NCI-H510A treated with DMSO at 0.1 percent for 48 hours (cell line): ENCODE results near the gene CYP24A1.

Source experiments
- DNase-seq: peaks from one replicate; lab custom pipeline; 2025; lab: John Stamatoyannopoulos, UW

CYP24A1 gene

DNA sequence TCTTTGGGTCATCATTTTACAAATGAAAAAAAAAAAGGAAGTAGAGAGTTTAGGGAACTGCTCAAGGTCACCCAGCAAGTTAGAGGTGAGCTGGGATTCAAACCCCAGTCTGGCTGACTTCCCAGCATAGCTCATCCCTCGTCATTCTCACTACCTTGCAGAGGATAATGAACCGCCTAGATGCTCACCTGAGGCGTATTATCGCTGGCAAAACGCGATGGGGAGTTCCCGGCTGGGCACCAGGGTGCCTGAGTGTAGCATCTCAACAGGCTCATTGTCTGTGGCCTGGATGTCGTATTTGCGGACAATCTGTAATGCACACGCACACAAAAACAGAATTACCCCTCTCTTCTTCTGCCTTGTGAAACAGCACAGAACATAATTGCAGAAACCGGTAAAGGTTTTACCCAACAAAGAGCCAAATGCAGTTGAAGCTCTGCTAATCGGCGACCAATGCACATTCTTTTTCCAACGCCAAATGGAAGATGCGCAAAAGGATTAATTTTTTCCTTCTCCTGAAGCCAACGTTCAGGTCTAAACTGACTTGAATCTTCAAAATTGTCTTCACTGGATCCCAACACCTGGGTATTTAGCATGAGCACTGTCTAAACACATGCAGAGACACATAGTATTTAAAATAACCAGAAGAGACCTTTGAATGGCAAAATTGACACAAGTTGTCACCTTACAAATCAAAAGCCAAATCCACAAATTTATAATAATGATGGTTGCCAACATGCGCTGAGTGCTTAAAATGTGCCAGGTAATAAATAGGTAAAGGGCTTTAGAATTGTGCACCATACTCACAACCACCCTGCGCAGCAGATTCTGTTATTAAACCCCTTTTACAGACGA lies 16.6 kb downstream of the CYP24A1 start:
- no peak for DNase-seq

DNA sequence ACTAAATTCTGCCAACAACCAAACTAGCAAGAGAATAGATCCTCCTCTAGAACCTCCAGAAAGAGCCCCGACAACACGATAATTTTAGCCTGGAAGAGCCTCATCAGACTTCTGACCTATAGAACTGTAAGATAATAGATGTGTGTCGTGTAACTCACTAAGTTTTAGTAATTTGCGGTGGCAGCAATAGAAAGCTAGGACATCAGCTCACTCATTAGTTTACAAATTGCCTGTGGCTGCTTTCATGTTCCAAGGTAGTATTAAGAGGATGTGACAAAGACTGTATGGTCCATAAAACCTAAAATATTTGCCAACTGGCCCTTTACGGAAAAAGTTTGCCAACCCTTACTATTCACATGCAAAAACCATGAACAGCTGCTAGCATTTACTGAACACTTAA lies 17.3 kb downstream of the CYP24A1 start:
- DNase-seq: no peak

DNA sequence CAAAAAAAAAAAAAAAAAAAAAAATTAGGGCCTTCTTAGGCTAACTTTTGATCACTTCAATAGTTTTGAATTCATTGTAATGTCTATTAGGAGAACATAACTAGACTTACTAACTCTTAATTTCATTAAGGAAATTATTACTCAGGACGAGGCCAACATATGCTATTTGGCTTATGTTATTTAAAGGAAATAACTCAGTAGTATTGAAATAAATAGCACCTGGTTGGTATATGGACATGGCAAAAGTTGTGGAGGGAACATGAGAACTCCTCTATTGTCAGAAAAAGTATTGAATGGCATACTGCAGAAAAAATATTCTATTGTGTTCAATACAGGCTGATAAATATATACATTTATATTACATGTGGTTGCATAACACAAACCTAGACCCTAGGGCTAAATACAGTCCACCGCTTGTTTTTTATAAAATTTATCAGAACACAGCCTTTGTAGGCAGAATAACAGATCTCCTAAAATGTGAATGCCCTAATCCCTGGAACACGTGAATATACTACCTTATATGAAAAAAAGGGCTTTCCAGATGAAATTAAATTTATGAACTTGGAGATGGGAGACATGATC lies 18.0 kb downstream of the CYP24A1 start:
- DNase-seq: no peak

DNA sequence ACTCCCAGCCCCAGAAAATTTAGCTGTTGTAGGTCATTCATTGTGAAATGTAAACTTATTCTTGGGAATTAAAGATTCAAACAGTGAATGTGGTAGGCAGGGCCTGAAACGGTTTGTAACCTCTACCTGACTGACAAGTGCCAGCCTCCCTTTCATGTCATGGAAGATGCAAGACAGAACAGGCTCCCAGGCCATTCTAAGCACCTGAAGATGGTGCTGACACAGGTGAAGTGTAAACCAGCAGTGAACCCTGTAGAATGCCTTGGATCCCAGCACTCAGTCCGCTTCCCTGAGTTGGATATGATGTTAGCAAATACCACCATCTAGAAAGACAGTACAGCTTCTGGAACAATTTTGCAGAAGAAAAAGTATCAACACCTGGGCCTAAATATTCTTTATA lies 19.3 kb downstream of the CYP24A1 start:
- DNase-seq: no peak

DNA sequence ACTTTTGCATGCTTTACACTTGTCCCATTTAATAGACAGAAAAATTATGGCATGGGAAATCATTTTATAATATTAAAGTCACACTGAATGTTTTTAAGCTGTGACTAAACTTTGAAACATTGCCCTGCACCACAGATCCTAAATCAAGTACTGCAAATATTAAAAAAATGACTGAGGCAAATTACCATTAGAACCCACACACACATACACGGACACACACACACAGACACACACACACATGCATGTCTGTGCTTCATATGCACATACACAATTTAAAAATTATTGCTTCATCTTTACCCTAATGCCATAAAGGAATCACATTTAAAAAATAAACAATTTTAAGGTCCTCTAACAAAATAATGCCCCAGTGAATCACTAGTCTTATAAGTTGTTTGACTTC lies 19.9 kb downstream of the CYP24A1 start:
- DNase-seq: no peak

DNA sequence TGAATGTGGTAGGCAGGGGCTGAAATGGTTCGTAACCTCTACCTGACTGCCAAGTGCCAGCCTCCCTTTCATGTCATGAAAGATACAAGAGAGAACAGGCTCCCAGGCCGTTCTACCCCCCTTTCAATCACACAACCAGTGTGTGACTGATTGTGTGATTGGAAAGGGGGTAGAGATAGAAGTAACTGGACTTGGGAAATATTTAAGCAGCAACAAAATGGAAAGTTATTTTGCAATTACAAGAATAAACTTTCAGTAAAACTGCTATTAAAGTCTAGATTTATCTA lies 20.8 kb downstream of the CYP24A1 start:
- DNase-seq: no peak

DNA sequence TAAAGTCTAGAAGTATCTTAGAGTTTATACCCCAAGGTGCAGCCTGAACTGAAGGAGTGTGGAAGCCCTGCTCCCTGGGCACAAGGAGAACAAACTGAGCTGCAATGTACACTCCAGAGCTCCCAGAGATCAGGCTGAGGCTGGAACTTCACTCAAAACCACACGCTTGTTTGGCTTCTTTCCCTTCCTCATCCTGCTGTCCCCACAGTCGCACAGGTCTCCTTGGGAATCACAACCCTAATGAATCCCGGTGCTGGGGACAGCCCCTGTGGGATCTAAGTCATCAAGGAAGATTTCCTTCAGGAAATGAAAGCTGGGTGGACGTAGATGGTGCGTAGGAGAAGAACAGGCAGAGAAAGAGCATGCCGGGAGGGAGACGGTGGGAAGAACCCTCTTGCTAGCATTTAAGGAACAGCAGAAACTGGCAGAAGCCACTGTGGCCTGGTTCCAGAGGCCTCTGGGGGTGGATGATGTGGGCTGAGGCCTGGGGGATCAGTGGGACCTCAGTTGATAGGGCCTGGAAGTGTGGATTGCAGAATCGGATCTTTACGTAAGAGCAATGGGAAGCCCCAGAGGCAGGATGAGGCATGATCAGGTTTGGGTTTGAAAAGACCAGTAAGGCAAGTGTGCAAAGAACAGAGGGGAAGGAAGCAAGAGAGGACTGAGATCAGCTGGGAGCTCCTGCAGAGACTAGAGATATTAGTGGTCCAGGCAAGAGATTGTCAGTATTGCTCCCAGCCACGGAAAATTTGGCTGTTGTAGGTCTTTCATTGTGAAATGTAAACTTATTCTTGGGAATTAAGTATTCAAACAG lies 21.4 kb downstream of the CYP24A1 start:
- DNase-seq: no peak

DNA sequence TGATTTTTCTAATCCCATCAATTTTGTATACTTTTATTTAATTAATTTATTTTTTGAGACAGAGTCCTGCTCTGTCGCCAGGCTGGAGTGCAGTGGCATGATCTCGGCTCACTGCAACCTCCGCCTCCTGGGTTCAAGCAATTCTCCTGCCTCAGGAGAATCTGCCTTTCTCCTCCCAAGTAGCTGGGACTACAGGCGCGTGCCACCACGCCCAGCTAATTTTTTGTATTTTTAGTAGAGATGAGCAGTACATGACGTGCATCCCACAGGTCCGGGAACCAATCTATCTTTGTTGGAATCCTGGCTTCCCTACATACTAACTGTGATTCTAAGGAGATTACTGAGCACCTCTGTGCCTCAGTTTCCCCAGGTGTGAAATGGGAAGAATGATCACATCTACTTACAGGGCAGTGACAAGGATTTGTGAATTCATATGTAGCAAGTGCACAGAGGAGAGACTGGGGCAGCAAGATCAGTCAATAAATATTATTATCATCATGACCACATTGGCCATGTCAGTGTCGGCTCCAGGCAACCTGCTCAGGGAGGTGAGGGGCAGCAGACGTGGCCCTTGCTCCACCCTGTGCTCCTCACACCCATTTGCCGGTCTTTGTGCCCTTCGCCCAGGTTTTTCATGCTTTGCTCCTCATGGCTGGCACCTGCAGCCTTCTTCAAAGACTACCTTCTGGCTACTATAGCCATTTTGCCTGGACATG lies 22.1 kb downstream of the CYP24A1 start:
- DNase-seq: no peak

DNA sequence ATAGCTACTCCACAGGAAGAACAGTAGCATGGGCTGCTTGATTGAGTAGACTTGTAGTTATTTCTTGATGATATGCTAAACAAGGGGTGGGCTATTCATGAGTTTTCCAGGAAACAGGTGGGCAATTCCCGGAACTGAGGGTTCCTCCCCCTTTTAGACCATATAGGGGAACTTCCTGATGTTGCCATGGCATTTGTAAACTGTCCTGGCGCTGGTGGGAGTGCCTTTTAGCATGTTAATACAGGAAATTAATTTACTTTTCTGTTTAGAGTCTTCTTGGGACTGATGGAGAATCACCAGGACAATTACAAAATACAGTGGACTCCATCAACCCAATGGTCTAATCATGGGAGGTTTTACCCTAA lies 22.7 kb downstream of the CYP24A1 start:
- no peak for DNase-seq

DNA sequence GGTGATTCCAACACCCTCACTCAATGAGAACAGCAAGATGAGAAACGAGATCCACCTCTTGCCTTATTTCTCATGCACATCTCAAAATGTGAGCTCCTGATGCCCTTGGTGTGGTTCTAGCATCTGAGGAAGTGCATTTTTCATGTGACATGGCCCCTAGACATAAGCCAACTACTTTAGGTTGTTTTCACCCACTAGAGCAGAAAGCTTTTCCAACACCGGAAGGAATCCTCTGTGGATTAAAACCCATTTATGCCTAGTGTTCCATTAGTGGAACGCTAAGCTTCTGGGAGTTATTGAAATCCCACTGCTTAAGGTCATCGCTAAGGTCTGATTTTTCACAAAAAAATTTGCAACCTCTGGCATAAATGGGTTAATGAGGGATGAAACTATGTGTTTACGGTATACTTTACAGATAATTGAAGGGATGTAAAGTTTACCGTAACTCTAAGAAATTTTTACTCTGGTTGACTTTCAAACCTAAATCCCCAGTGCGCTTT lies 24.0 kb downstream of the CYP24A1 start:
- DNase-seq: no peak

DNA sequence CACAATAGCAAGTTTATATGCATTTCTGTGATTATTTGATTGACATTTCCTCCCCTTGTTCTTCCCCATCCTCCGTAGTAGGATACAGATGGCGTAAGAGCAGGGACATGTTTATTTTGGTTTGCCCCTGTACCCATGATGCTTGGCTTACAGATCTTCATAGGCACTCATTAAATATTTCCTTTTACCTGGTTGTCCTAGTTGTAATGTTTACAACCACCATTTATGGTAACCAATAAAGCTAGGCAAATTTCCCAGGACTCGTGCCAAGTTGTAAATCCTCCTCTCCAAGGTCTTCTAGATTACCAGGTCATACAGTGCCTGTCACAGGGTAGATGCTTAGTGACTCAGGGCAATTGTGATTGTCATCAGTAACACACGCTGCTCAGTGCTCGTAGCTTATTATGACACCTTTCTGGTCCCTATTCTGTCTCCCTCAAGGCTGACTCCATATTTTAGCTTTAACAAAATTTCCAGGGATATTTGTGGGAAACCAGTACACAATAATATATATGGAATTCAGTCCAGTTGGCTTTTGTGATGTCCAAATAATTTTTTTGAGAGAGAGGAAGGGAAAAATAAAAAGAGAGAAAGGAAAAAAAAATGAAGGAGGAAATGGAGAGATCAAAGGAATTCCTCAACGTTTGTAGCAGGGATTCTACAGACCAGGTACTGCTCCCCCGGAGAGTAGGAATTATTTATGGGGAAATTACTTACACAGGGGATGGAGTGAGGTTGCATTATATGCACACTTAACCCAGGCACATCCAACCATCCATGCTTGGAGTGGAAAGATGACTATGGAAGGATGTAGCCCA lies 24.6 kb downstream of the CYP24A1 start:
- DNase-seq: peak; percentile 14

DNA sequence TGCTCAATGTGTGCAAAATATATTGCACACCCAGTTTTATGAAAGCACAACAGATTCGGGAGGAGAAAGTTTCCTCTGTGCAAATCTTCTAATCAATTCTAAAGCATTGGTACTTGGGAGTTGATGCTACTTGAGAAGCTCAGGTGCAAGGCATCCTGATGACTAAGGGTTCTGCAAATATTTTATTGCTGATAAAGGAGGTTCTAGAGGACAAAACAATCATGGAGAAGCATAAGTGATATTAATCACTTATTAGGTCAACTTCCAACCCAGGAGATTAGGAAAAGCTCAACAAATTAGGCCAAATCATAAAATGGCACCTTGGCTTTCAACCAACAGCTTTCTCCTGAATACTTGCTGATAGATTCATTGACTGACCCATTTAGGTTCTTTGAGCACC lies 27.1 kb downstream of the CYP24A1 start:
- DNase-seq: no peak

DNA sequence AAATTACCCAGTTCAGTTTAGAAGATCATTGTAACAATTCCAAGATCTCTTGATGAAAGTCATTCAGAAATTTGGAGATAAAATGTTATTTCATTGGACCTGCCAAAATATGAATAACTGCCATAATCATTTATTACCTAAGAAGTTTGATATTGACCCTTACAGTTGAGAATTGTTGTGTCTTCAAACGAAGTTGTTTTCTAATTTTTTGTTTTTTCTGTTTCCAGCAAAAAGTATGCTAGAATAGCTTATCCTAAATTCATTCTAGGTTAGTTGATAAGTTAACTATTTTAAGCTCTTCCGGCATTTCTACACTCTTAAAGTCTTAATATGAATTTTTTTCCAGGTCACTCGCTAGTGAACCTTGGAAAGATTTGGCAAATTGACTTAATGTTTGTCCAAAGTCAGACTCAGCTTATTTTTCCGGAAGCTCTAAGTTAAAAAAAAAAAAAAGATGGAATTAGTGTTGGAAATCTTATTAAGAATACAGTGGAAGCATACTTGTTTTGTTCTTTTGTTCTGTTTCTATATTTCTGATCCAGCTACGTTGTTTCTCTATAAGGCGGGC lies 28.9 kb downstream of the CYP24A1 start:
- DNase-seq: no peak

DNA sequence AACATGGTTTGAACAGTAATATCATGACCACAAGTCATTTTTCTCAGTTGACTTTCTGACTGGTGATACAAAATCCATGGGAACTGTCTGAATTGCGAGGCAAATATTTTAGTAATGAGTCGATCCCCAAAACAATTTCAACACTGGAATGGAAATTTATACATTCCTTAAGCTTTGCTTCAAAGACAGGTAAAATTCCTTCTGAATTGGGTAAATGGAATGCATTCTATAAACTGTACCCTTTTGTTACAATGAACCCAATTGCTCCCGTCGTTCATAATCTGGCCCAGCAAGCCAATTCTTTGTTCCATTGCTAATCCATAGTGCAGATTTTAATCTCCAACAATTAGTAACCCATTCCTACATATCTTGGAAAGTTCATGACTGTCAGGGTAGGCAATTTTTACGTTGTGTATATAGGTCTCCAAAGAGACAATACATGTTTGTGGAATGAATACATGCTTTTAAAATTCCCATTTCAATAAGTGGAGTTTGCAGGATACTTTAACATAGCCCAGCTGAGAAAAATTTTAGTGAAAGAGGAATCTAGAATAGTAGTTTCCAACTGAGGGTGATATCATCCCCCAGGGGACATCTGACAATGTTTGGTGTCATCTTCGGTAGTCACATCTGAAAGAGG lies 32.7 kb downstream of the CYP24A1 start:
- DNase-seq: no peak

DNA sequence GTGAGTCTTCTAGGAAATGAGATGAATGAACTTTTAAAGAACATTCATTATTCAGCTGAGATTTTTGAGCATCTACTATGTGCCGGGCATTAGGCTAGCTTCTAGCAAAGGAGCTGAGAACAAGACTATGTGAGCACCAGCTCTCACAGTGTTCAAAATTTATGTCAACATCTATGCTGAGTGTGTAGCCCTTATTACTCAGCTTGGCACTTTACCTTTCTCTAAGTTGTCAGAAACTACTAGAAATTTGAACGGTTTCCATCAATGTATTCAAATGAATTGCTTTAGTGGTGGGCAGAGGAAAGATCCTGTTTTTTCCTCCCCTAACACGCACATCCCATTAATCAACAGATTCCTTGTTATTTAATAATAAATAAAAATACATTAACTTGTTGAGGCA lies 33.3 kb downstream of the CYP24A1 start:
- no peak for DNase-seq

DNA sequence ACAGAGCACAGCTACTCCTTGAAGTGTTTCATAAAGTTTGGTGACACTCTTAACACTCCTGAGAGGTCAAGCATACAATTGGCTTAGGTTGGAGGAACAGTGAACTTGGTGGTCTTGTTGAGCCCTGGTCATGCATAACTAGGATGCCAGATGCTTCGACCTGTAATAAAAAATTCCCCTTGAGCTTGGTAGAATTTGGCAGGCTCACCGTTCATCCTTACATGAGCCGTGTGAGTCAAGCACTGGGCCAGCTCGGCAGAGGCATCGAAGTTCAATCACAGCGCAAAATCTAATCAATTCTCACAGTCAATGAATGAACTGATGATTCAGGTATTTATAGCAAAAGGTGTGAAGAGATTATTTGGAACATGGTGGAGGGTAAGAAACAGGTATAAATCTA lies 33.7 kb downstream of the CYP24A1 start:
- no peak for DNase-seq

DNA sequence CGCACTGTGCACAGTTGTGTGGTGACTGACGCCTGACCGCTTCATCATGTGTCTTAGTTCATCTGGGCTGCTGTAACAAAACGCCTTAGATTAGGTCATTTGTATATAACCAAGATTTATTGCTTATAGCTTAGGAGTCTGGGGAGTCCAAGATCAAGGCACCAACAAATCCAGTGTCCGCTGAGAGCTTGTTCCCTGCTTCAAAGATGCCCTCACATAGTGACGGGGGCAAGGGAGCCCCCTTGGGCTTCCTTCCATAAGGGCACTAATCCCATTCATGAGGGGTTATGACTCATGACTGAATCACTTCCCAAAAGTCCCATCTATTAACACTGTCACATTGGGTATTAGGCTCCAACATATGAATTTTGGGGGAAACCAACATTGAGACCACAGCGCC lies 34.6 kb downstream of the CYP24A1 start:
- DNase-seq: no peak

DNA sequence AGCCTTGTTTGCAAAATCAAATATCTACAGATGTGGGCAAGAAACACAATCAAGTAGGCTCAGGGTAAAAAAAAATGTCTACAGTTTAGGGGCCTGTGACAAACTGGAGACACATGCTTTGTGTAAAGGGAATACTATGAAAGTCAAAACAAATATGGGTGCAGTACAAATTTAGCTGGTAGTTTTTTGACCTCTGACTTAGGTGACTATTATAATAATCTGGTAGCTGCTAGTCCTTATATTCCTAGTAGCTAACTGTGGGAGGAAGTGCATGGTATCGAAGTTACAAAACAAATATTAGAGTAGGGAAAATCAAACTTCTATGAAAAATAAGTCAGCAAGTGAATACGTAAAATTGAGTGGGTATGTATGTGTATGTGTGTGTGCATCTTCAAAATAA lies 35.4 kb downstream of the CYP24A1 start:
- no peak for DNase-seq

DNA sequence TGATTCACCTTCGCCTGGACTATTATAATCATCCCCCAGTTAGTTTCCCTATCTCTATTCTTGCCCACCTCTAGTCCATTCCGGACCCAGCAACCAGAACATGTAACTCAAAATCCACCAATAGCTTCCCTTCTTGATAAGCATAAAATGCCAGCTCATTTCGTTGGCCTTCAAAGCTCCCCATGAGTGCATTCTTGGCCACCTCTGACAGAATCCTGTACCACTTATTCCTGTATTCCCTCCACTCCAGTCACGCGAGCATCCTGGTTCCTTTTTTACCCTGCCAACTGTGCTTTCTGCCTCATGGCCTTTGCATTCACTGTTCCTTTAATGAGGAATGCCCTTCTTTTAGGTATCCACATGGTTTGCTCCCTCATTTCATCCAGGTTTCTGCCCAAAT lies 36.7 kb downstream of the CYP24A1 start:
- no peak for DNase-seq

DNA sequence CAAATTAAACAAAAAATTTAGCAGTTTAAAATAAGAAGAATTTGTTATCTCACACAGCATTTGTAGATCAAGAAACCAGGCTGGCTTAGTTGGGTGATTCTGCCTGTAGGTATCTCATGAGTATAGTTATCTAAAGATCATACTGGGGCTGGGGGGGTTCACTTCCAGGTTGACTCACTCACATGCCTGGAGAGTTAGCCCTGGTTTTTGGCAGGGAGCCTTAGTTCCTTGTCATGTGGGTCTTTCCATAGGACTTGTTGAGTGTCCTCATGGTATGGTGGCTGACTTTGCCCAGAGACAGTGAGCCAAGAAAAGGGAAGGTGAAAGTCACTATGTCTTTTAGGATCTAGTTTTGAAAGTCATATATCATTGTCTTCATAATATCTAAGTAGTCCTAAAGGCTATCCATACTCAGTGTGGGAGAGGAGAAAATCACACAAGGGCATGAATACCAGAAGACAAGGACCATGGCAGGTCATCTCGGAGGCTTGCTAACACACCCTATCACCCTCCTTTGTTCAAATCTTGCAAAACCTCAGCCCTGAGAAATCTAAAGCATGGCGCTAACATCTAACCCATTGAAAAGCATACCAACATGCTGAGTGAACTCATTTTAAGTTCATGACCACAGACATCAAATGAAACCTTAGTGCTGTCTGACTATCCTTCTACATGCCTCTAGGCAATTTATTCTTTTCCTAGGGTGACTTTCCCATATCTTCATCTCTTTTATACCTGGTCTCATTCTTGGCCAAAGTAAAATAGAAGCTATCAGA lies 39.2 kb downstream of the CYP24A1 start:
- no peak for DNase-seq
